Activated naive CD8-positive, alpha-beta T cell treated with anti-CD3 and anti-CD28 coated beads for 36 hours (primary cell): ENCODE results near the gene PSMD3. TPM values are rescaled to one million over a fixed set of nuclear protein-coding genes. Genes with fewer than 3 reads are reported as not detected.

Source experiments
- DNase-seq: peaks from one replicate; pipeline ENCODE4 v3.0.0; 2021
- H3K27ac Mint-ChIP-seq: one replicate; pipeline ENCODE4 v1.8.0; 2022; ENCODE audit warnings: mild to moderate bottlenecking, moderate library complexity, mixed read lengths
- H3K27me3 Mint-ChIP-seq: one replicate; pipeline ENCODE4 v1.8.0; 2022; ENCODE audit warnings: mild to moderate bottlenecking, mixed read lengths
- H3K36me3 Mint-ChIP-seq: one replicate; pipeline ENCODE4 v1.8.0; 2021; ENCODE audit warnings: mild to moderate bottlenecking, mixed read lengths
- H3K4me1 Mint-ChIP-seq: one replicate; pipeline ENCODE4 v1.8.0; 2021; ENCODE audit warnings: mixed read lengths
- H3K4me3 Mint-ChIP-seq: one replicate; pipeline ENCODE4 v1.8.0; 2022; ENCODE audit warnings: mild to moderate bottlenecking, moderate library complexity, mixed read lengths
- H3K9me3 Mint-ChIP-seq: one replicate; pipeline ENCODE4 v1.8.0; 2022; ENCODE audit warnings: mixed read lengths
- total RNA-seq, 2 experiments: library from RNA; stranded (reverse); gene quantifications; one replicate each; pipeline ENCODE4 v1.2.3, GENCODE V29; 2021

PSMD3 gene
- total RNA-seq, 2 experiments from 2014 or later = 173 to 177 TPM

DNA sequence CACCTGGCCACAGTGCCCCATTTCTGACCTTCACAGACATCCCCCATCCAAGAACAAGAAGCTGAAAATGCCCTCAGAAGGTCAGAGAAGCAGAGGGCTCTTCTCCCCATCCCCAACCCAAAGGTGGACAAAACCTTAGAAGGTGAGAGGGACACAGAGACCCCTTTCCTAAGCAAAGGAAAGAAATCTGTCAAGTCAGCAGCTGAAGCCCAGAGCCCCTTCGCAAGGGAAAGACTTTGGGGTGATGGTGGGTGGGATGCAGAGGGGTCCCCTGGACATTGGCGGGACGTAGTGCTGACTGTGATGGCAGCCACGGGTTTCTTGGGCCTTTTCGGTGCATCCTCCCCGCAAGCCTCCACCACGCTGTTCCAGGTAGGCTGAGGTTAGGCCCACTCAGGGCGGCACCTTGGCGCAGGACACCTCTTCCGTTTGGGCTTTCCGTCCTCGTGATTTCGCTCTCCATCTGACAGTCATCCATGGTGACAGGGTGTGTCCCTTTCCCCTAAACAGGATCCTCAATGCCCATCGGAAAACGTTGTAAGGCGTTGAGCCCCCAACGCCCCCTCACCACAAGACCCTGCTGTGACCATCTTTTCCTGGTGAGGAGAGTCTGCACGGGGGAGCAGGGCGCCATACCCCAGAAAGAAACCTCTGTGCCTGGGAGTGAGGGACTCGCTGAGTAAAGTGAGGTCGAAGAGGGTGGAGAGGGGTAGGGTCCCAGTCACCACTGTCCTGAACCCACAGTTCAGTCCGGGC lies 28.5 kb upstream of the PSMD3 start:
- Mint-ChIP-seq H3K27me3 (no peaks in the 10 kb centered on the region), H3K4me1 (peaks cover 17% of the 10 kb centered on the region), H3K27ac (no peak overlapping the region), H3K9me3 (no peaks in the 10 kb centered on the region), H3K4me3 (peak overlapping the region; percentile 47), H3K36me3 (no peaks in the 10 kb centered on the region)
- DNase-seq = no peak

GRCh38 chr17:39952680-39953470 lies 27.7 kb upstream of the PSMD3 start:
- DNase-seq = peak; percentile 92
- peak overlapping the region; percentile 68 for H3K27ac Mint-ChIP-seq
- peaks cover 14% of the 10 kb centered on the region for H3K4me1 Mint-ChIP-seq
- no peaks in the 10 kb centered on the region for H3K9me3 Mint-ChIP-seq
- peak overlapping the region; percentile 80 for H3K4me3 Mint-ChIP-seq
- H3K36me3 Mint-ChIP-seq = no peaks in the 10 kb centered on the region
- no peaks in the 10 kb centered on the region for H3K27me3 Mint-ChIP-seq

DNA sequence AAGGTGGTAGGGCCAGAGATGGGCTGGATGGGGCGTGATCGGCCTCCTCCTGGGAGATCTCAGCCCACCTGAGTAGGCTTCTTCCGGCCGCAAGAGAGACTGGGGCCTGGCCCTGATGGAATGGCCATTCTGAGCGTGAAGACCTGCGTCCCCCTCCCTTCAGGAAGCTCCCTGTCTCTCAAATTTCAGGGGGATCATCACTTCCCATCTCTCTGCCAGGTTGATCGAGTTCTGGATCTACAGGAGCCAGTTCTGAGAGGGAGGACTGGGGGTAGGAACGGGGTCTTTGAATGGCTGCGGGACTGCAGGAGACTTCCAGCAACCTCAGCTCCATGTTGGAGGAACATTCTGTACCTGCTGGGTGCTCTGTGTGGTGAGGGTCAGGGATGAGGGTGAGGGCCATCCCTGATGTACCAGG lies 27.1 kb upstream of the PSMD3 start:
- Mint-ChIP-seq H3K4me1 (peaks cover 10% of the 10 kb centered on the region), H3K27me3 (no peaks in the 10 kb centered on the region), H3K9me3 (no peaks in the 10 kb centered on the region), H3K36me3 (no peaks in the 10 kb centered on the region), H3K27ac (peak overlapping the region; percentile 68), H3K4me3 (peak overlapping the region; percentile 80)
- DNase-seq = no peak

- Mint-ChIP-seq H3K27me3 (no peaks in the 10 kb centered on the region), H3K4me3 (no peak overlapping the region), H3K4me1 (peaks cover 9% of the 10 kb centered on the region), H3K36me3 (no peaks in the 10 kb centered on the region), H3K27ac (no peak overlapping the region), H3K9me3 (no peaks in the 10 kb centered on the region)
- DNase-seq = no peak
Observed at GRCh38 chr17:39954876-39955275, 25.7 kb upstream of the PSMD3 start.

- no peaks in the 10 kb centered on the region for H3K27me3 Mint-ChIP-seq
- peaks cover 9% of the 10 kb centered on the region for H3K4me1 Mint-ChIP-seq
- H3K9me3 Mint-ChIP-seq = no peaks in the 10 kb centered on the region
- no peak for DNase-seq
- H3K4me3 Mint-ChIP-seq = no peak overlapping the region
- H3K36me3 Mint-ChIP-seq = no peaks in the 10 kb centered on the region
- H3K27ac Mint-ChIP-seq = no peak overlapping the region
Observed at GRCh38 chr17:39955726-39956225, 24.8 kb upstream of the PSMD3 start.

DNA sequence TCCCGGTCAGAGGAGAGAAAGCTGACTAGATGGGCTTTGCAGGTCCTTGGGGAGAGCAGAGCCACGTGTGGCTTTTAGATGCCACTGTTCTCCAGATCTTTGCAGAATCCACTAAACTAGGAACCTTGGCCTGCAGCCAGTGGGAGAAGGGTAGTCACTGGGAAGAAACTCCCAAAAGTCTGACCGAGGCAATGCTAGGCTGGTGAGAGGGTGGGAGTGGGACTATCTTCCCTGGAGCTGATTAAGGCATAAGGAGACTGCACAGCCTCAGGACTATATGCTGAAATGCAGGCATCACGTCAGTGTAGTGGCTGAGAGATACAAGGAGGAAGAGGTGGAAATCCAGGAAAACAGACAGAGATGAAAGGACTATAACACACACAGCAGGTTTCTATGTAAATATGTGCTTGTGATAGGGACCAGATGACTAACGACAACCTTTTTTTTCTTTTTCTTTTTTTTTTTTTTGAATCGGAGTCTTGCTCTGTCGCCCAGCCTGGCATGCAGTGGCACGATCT lies 20.0 kb upstream of the PSMD3 start:
- no peak for DNase-seq
- Mint-ChIP-seq H3K4me3 (no peak overlapping the region), H3K4me1 (peaks cover 16% of the 10 kb centered on the region), H3K9me3 (no peaks in the 10 kb centered on the region), H3K27ac (no peak overlapping the region), H3K36me3 (no peaks in the 10 kb centered on the region), H3K27me3 (no peaks in the 10 kb centered on the region)

DNA sequence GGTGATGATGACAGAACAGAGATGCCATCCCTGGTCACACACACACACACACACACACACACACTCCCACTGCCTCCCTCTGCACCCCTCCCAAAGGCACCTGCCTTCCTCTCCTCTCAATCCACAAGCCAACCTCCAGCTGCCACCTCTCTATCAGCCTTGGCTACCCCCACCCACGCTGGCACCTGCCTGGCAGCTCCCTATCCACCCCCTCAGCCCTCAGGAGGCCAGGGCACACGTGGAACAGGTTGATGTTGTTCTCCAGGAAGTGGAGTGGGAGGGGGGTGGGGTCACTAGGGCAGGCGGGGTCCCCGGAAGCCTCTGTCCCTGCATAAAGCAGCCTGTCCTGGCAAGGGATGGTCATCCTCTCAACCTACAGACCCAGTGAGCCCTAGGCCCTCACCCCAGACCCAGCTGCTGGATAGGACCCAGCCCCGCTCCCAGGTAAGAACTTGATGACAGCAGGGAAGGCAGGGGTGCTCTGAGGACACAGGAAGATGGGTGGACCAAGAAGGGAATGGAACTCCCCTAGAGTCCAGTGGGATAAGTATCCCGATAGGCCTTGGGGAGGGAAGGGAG lies 17.9 kb upstream of the PSMD3 start, which contains the start of gene GSDMA:
TSS of gene GSDMA (plus strand) at position 363 of the 579 bp plus-strand sequence. CDS start 2,684 bp downstream, outside the sequence.
- H3K9me3 Mint-ChIP-seq = no peaks in the 10 kb centered on the region
- H3K36me3 Mint-ChIP-seq = no peaks in the 10 kb centered on the region
- no peak within 1 kb of the TSS for H3K27ac Mint-ChIP-seq
- H3K4me3 Mint-ChIP-seq = no peak within 1 kb of the TSS
- H3K4me1 Mint-ChIP-seq = peaks cover 16% of the 10 kb centered on the region
- H3K27me3 Mint-ChIP-seq = no peaks in the 10 kb centered on the region
- no peak for DNase-seq

DNA sequence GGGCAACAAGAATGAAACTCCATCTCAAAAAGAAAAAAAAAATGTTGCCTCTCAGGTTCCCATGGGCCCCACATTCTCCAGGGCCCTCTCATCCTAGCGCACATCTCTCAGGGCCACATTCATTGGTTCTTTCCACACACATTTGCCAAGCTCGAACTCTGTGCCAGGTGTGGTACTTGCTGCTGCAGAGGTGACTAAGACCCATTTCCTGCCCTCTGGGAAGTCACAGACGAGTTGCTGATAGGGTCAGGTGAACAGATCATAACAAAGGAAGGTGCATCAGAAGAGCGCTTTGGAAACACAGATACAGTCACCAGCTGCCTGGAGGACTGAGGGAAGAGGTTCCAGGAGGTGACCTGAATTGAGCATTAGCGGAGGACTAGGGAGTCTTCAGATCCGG lies 16.8 kb upstream of the PSMD3 start:
- Mint-ChIP-seq H3K36me3 (no peaks in the 10 kb centered on the region), H3K4me3 (no peak overlapping the region), H3K27ac (no peak overlapping the region), H3K9me3 (no peaks in the 10 kb centered on the region), H3K27me3 (no peaks in the 10 kb centered on the region), H3K4me1 (peaks cover 15% of the 10 kb centered on the region)
- DNase-seq = no peak

- no peak for DNase-seq
- Mint-ChIP-seq H3K27me3 (peaks cover 9% of the 10 kb centered on the region), H3K27ac (no peak overlapping the region), H3K4me3 (no peak overlapping the region), H3K4me1 (peaks cover 10% of the 10 kb centered on the region), H3K9me3 (no peaks in the 10 kb centered on the region), H3K36me3 (no peaks in the 10 kb centered on the region)
Observed at GRCh38 chr17:39965017-39965699, 15.4 kb upstream of the PSMD3 start.

DNA sequence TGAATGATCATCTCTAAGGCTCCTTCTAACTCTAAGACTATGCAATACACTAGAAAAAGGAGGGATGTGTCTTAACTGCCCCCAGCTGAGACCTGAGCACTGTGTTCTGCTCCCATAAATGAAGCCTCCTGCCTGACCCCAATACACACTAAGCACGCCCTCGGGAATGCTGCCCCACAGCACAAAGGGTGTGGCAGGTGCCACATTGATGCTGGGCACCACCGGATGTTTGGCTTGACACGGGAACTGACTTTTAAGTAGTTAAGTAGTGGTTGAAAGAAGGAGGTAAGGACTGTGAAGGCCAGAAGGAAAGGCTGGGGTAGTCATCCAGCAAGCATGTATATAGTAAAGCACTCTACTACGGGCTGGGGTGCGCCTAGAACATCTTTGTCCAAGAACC lies 13.8 kb upstream of the PSMD3 start:
- no peak for DNase-seq
- H3K4me1 Mint-ChIP-seq = peaks cover 10% of the 10 kb centered on the region
- H3K27ac Mint-ChIP-seq = no peak overlapping the region
- H3K4me3 Mint-ChIP-seq = no peak overlapping the region
- H3K27me3 Mint-ChIP-seq = peaks cover 22% of the 10 kb centered on the region
- no peaks in the 10 kb centered on the region for H3K9me3 Mint-ChIP-seq
- H3K36me3 Mint-ChIP-seq = no peaks in the 10 kb centered on the region

DNA sequence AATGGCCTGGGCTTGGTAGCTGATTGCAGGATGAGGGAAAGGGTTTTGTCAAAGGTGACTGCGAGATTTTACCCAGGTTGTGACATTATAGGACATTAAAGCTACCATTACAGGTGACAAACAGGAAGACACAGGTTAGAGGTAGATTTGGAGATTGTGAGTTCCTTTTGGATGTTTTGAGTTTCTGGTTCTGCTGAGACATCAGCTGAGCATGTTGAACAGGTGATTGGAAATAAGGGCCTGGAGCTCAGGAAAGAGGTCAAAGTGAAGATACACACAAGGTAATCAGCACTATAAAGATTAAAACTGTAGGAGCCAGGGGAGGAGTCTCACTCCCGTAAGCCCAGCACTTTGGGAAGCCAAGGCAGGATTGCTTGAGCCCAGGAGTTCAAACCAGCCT lies 11.8 kb upstream of the PSMD3 start:
- no peaks in the 10 kb centered on the region for H3K36me3 Mint-ChIP-seq
- H3K27me3 Mint-ChIP-seq = peaks cover 23% of the 10 kb centered on the region
- H3K9me3 Mint-ChIP-seq = no peaks in the 10 kb centered on the region
- DNase-seq = no peak
- no peak overlapping the region for H3K4me3 Mint-ChIP-seq
- no peak overlapping the region for H3K27ac Mint-ChIP-seq
- H3K4me1 Mint-ChIP-seq = peaks cover 4% of the 10 kb centered on the region

- Mint-ChIP-seq H3K27ac (no peak overlapping the region), H3K36me3 (no peaks in the 10 kb centered on the region), H3K27me3 (peaks cover 23% of the 10 kb centered on the region), H3K9me3 (no peaks in the 10 kb centered on the region), H3K4me3 (no peak overlapping the region), H3K4me1 (no peaks in the 10 kb centered on the region)
- no peak for DNase-seq
Observed at GRCh38 chr17:39969375-39969774, 11.2 kb upstream of the PSMD3 start.

GRCh38 chr17:39970157-39970692 lies 10.4 kb upstream of the PSMD3 start:
- Mint-ChIP-seq H3K9me3 (no peaks in the 10 kb centered on the region), H3K27ac (no peak overlapping the region), H3K4me3 (no peak overlapping the region), H3K4me1 (no peaks in the 10 kb centered on the region), H3K27me3 (peaks cover 23% of the 10 kb centered on the region), H3K36me3 (no peaks in the 10 kb centered on the region)
- no peak for DNase-seq

DNA sequence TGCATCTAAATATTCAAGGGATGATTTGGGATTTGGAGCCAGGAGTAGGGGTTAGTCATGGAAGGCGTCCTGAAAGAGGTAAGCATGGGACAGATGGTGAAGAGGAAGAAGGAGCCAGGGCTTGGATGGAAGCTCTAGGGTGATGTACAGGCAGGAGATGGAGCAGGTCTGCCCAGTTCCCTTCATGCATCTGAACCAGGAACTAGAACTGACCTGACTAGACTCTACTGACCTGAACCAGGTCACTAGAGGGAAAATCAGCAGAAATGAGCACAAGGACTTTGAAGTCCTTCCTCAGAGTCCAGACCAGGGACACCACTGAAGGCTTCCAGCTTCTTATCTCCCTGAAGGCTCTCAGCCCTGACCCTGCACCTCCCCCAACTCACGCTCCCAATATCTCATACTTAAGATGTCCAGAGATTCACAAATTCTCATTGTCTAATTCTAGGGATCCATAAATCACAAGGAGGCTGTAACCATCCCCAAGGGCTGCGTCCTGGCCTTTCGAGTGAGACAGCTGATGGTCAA lies 9.5 kb upstream of the PSMD3 start:
- H3K27ac Mint-ChIP-seq = no peak overlapping the region
- no peak for DNase-seq
- no peaks in the 10 kb centered on the region for H3K4me1 Mint-ChIP-seq
- no peaks in the 10 kb centered on the region for H3K36me3 Mint-ChIP-seq
- H3K9me3 Mint-ChIP-seq = no peaks in the 10 kb centered on the region
- H3K4me3 Mint-ChIP-seq = no peak overlapping the region
- H3K27me3 Mint-ChIP-seq = peaks cover 23% of the 10 kb centered on the region
